Measurements from ENCODE around the gene GCK. TPM values are rescaled to one million over a fixed set of nuclear protein-coding genes. Genes with fewer than 3 reads are reported as not detected.

GCK gene
- total and polyA plus RNA-seq, 7 donors, result 0.27 to 1.8 (median 0.60) TPM; not detected in 2

- no peaks in the 10 kb centered on the region for H3K9me3 ChIP-seq
- H3K27me3 ChIP-seq, result peaks cover 5 to 65% (median 17%) of the 10 kb centered on the region in 3 donors
- 66 to 78% methylated on average over 2 of the region's 2 CpGs for WGBS, 2 donors
- peaks cover 0 to 29% (median 21%) of the 10 kb centered on the region in 4 donors for H3K4me1 ChIP-seq
- peak overlapping the region; percentile 74 to 91 (median 78) for H3K27ac ChIP-seq
- TF ChIP-seq CTCF (IDR thresholded peaks at IDR 0.05) (no peak), POLR2A (IDR thresholded peaks at IDR 0.05) (no peak), POLR2AphosphoS5 (IDR thresholded peaks at IDR 0.05) (no peak), EP300 (IDR thresholded peaks at IDR 0.05) (no peak)
- no peak for DNase-seq
- peaks cover 0 to 29% (median 3%) of the 10 kb centered on the region in 4 donors for H3K36me3 ChIP-seq
- intact Hi-C loops (cut with DNase I), result no loop called here
- H3K4me3 ChIP-seq, result peak overlapping the region; percentile 45 to 65 (median 52)
Measured at GRCh38 chr7:44105832-44106231, 83.4 kb downstream of the GCK start.

GRCh38 chr7:44104860-44105771 lies 84.1 kb downstream of the GCK start:
- TF ChIP-seq POLR2AphosphoS5 (IDR thresholded peaks at IDR 0.05) (peak; percentile 30 to 56 (median 47)), CTCF (IDR thresholded peaks at IDR 0.05) (no peak), EP300 (IDR thresholded peaks at IDR 0.05) (peak in 1 of 4 donors; percentile 15), POLR2A (IDR thresholded peaks at IDR 0.05) (no peak)
- WGBS, 2 donors, result 27 to 46% methylated on average over 28 of the region's 28 CpGs
- peaks cover 0 to 29% (median 21%) of the 10 kb centered on the region in 4 donors for H3K4me1 ChIP-seq
- DNase-seq, result peak; percentile 82
- H3K4me3 ChIP-seq, result peak overlapping the region; percentile 45 to 65 (median 52)
- H3K27me3 ChIP-seq, result peaks cover 5 to 60% (median 17%) of the 10 kb centered on the region in 3 donors
- H3K27ac ChIP-seq, result peak overlapping the region; percentile 74 to 91 (median 78)
- no peaks in the 10 kb centered on the region for H3K9me3 ChIP-seq
- intact Hi-C loops (cut with DNase I), result no loop called here
- peaks cover 0 to 22% (median 3%) of the 10 kb centered on the region in 4 donors for H3K36me3 ChIP-seq

- H3K27ac ChIP-seq, result peak within 1 kb of the TSS; percentile 74 to 91 (median 78)
- peak within 1 kb of the TSS; percentile 45 to 65 (median 52) for H3K4me3 ChIP-seq
- intact Hi-C loops (cut with DNase I), result no loop called here
- DNase-seq, result peak; percentile 74
- H3K4me1 ChIP-seq, result peaks cover 0 to 29% (median 21%) of the 10 kb centered on the region in 4 donors
- no peaks in the 10 kb centered on the region for H3K9me3 ChIP-seq
- H3K27me3 ChIP-seq, result peaks cover 5 to 53% (median 14%) of the 10 kb centered on the region in 3 donors
- WGBS, 2 donors, result 4 to 7% methylated on average over 77 to 87 of the region's 87 CpGs
- peaks cover 0 to 12% (median 2%) of the 10 kb centered on the region in 4 donors for H3K36me3 ChIP-seq
- peak in 2 of 4 donors; percentile 23 to 43 for TF ChIP-seq POLR2AphosphoS5 (IDR thresholded peaks at IDR 0.05)
- no peak for TF ChIP-seq CTCF (IDR thresholded peaks at IDR 0.05)
- TF ChIP-seq POLR2A (IDR thresholded peaks at IDR 0.05), result no peak
Measured at GRCh38 chr7:44103923-44104859, 85.0 kb downstream of the GCK start, which contains the start of gene AEBP1. Gene AEBP1, plus strand, starts transcription at chr7:44104345. Its CDS starts 321 bp downstream, at chr7:44104666.

- Histone ChIP-seq H3K4me1 (peaks cover 0 to 29% (median 21%) of the 10 kb centered on the region in 4 donors), H3K36me3 (peaks cover 0 to 9% (median 0%) of the 10 kb centered on the region in 4 donors), H3K27ac (peak overlapping the region; percentile 74 to 91 (median 78)), H3K9me3 (no peaks in the 10 kb centered on the region), H3K27me3 (peaks cover 5 to 46% (median 14%) of the 10 kb centered on the region in 3 donors), H3K4me3 (peak overlapping the region in 2 of 4 donors; percentile 55 to 65)
- TF ChIP-seq CTCF (IDR thresholded peaks at IDR 0.05) (no peak), POLR2AphosphoS5 (IDR thresholded peaks at IDR 0.05) (no peak), POLR2A (IDR thresholded peaks at IDR 0.05) (no peak), EP300 (IDR thresholded peaks at IDR 0.05) (no peak)
- 49 to 63% methylated on average over 8 of the region's 8 CpGs for WGBS, 2 donors
- no peak for DNase-seq
- intact Hi-C loops (cut with DNase I), result no loop called here
Measured at GRCh38 chr7:44103566-44103922, 85.7 kb downstream of the GCK start.

Data from sigmoid colon (tissue), 7 donors.